Large intestine (tissue), 12 donors: ENCODE measurements around the gene RNF167. TPM values are rescaled to one million over a fixed set of nuclear protein-coding genes. Genes with fewer than 3 reads are reported as not detected.

Source experiments
- DNase-seq, 2 donors: peaks; one replicate each; pipeline versions ENCODE4 v3.0.0 to v3.0.0-alpha.2; 2013
- H3K27ac ChIP-seq: one replicate; pipeline ENCODE4 v1.5.1; 2013; ENCODE audit warnings: low read length
- H3K27me3 ChIP-seq: 2 replicates; pipeline ENCODE4 v1.6.1; 2013; ENCODE audit warnings: low read length; ENCODE audit not compliant: control insufficient read depth, insufficient read depth
- H3K36me3 ChIP-seq: 2 replicates; pipeline ENCODE4 v1.6.1; 2013; ENCODE audit warnings: low read length; ENCODE audit not compliant: control insufficient read depth, insufficient read depth
- H3K4me1 ChIP-seq: one replicate; pipeline ENCODE4 v1.6.1; 2013; ENCODE audit warnings: low read length; ENCODE audit not compliant: control insufficient read depth, insufficient read depth
- H3K4me3 ChIP-seq: one replicate; pipeline ENCODE4 v1.5.1; 2013; ENCODE audit warnings: low read length
- H3K9me3 ChIP-seq: one replicate; pipeline ENCODE4 v1.6.1; 2013; ENCODE audit warnings: mild to moderate bottlenecking, low read depth, low read length, moderate library complexity; ENCODE audit not compliant: control insufficient read depth
- WGBS: methylation state at CpG from one replicate; pipeline ENCODE4 v1.1.5; 2013; ENCODE audit warnings: low lambda C conversion rate; ENCODE audit not compliant: insufficient coverage; 5-methylcytosine and 5-hydroxymethylcytosine counted together
- long read RNA-seq, 11 donors: transcript quantifications; one replicate each; lab custom pipeline, GENCODE V29; 2026
- polyA plus RNA-seq: library from polyadenylated mRNA; unstranded; fragments of 120-200 nt; gene quantifications from one replicate; pipeline ENCODE4 v1.2.1, GENCODE V29; 2013

The RNF167 gene
- 117 TPM for polyA plus RNA-seq
- long read RNA-seq, donor 1, transcript RNF167-211 (9 exons, 1,757 nt), result major isoform, 7 of 23 reads
- long read RNA-seq, donor 1, transcript RNF167-201 (10 exons, 1,915 nt), result minor isoform, 5 of 23 reads
- long read RNA-seq, donor 1, partial matches to known transcripts, result 9 of 23 reads
- long read RNA-seq, donor 1, other reads (novel, unspliced or antisense), result 0 of 23 reads
- long read RNA-seq, donor 2, transcript RNF167-211 (9 exons, 1,757 nt), result major isoform, 20 of 40 reads
- long read RNA-seq, donor 2, partial matches to known transcripts, result 5 of 40 reads
- long read RNA-seq, donor 2, other reads (novel, unspliced or antisense), result 6 of 40 reads
- long read RNA-seq, donor 3, result 0 reads
- long read RNA-seq, donor 4, partial matches to known transcripts, result 0 of 5 reads
- long read RNA-seq, donor 4, other reads (novel, unspliced or antisense), result 0 of 5 reads
- long read RNA-seq, donor 5, transcript RNF167-211 (9 exons, 1,757 nt), result major isoform, 7 of 14 reads
- long read RNA-seq, donor 5, partial matches to known transcripts, result 5 of 14 reads
- long read RNA-seq, donor 5, other reads (novel, unspliced or antisense), result 0 of 14 reads
- long read RNA-seq, donor 6, transcript RNF167-211 (9 exons, 1,757 nt), result major isoform, 11 of 2,371 reads
- long read RNA-seq, donor 6, transcript RNF167-213 (3 exons, 619 nt), result minor isoform, 7 of 2,371 reads
- long read RNA-seq, donor 6, partial matches to known transcripts, result 2,287 of 2,371 reads
- long read RNA-seq, donor 6, other reads (novel, unspliced or antisense), result 64 of 2,371 reads
- long read RNA-seq, donor 7, partial matches to known transcripts, result 14 of 19 reads
- long read RNA-seq, donor 7, other reads (novel, unspliced or antisense), result 0 of 19 reads
- long read RNA-seq, donor 8, transcript RNF167-211 (9 exons, 1,757 nt), result major isoform, 24 of 2,087 reads
- long read RNA-seq, donor 8, transcript RNF167-201 (10 exons, 1,915 nt), result minor isoform, 7 of 2,087 reads
- long read RNA-seq, donor 8, partial matches to known transcripts, result 2,010 of 2,087 reads
- long read RNA-seq, donor 8, other reads (novel, unspliced or antisense), result 35 of 2,087 reads
- long read RNA-seq, donor 9, transcript RNF167-201 (10 exons, 1,915 nt), result minor isoform, 8 of 56 reads
- long read RNA-seq, donor 9, transcript RNF167-211 (9 exons, 1,757 nt), result major isoform, 12 of 56 reads
- long read RNA-seq, donor 9, partial matches to known transcripts, result 32 of 56 reads
- long read RNA-seq, donor 9, other reads (novel, unspliced or antisense), result 0 of 56 reads
- long read RNA-seq, donor 10, transcript RNF167-211 (9 exons, 1,757 nt), result major isoform, 9 of 30 reads
- long read RNA-seq, donor 10, partial matches to known transcripts, result 8 of 30 reads
- long read RNA-seq, donor 10, other reads (novel, unspliced or antisense), result 0 of 30 reads
- long read RNA-seq, donor 11, transcript RNF167-213 (3 exons, 619 nt), result minor isoform, 5 of 35 reads
- long read RNA-seq, donor 11, transcript RNF167-211 (9 exons, 1,757 nt), result major isoform, 10 of 35 reads
- long read RNA-seq, donor 11, partial matches to known transcripts, result 13 of 35 reads
- long read RNA-seq, donor 11, other reads (novel, unspliced or antisense), result 0 of 35 reads

- no CpG with 5 or more reads among the region's 72 CpGs for WGBS
These were observed at the start of gene RNF167, which contains the start of gene SLC25A11 for GRCh38 chr17:4939796-4940554. Gene RNF167 (plus strand): TSS chr17:4940268. CDS start chr17:4940910, 642 bp downstream. Gene SLC25A11 (minus strand): TSS chr17:4940046. CDS start chr17:4939910, 136 bp downstream.

GRCh38 chr17:4891411-4892410, 48.4 kb upstream of the RNF167 start:
- peaks cover 8% of the 10 kb centered on the region for H3K4me1 ChIP-seq
- H3K9me3 ChIP-seq, result no peaks in the 10 kb centered on the region
- no peak overlapping the region for H3K4me3 ChIP-seq
- no peaks in the 10 kb centered on the region for H3K27me3 ChIP-seq
- 100% methylated on average over 2 of the region's 42 CpGs for WGBS
- DNase-seq, result no peak
- H3K27ac ChIP-seq, result no peak overlapping the region
- peaks cover 91% of the 10 kb centered on the region for H3K36me3 ChIP-seq

More at GRCh38 chr17:4939796-4940554, at the start of gene RNF167, which contains the start of gene SLC25A11:
- Histone ChIP-seq H3K4me3 (peak within 1 kb of the TSS; percentile 83), H3K27me3 (no peaks in the 10 kb centered on the region), H3K27ac (peak within 1 kb of the TSS; percentile 98), H3K4me1 (peaks cover 31% of the 10 kb centered on the region), H3K9me3 (no peaks in the 10 kb centered on the region), H3K36me3 (peaks cover 58% of the 10 kb centered on the region)
- peak; percentile 99 to 100 for DNase-seq

GRCh38 chr17:4892499-4893221, 47.4 kb upstream of the RNF167 start:
- no peak overlapping the region for H3K4me3 ChIP-seq
- H3K36me3 ChIP-seq, result peaks cover 90% of the 10 kb centered on the region
- H3K9me3 ChIP-seq, result no peaks in the 10 kb centered on the region
- no peaks in the 10 kb centered on the region for H3K27me3 ChIP-seq
- DNase-seq, result no peak
- peaks cover 8% of the 10 kb centered on the region for H3K4me1 ChIP-seq
- H3K27ac ChIP-seq, result peak overlapping the region; percentile 65
- WGBS, result no CpG with 5 or more reads among the region's 23 CpGs

- Histone ChIP-seq H3K4me1 (peaks cover 8% of the 10 kb centered on the region), H3K36me3 (peaks cover 86% of the 10 kb centered on the region), H3K27me3 (no peaks in the 10 kb centered on the region), H3K9me3 (no peaks in the 10 kb centered on the region), H3K27ac (peak overlapping the region; percentile 65), H3K4me3 (peak overlapping the region; percentile 19)
- 80% methylated on average over 1 of the region's 18 CpGs for WGBS
- peak; percentile 62 to 67 for DNase-seq
These were observed 46.8 kb upstream of the RNF167 start for GRCh38 chr17:4893272-4893671.

GRCh38 chr17:4893721-4894560, 46.1 kb upstream of the RNF167 start:
- Histone ChIP-seq H3K36me3 (peaks cover 81% of the 10 kb centered on the region), H3K27me3 (peaks cover 2% of the 10 kb centered on the region), H3K27ac (peak overlapping the region; percentile 65), H3K4me3 (peak overlapping the region; percentile 19), H3K4me1 (peaks cover 13% of the 10 kb centered on the region), H3K9me3 (no peaks in the 10 kb centered on the region)
- DNase-seq, result no peak
- WGBS, result no CpG with 5 or more reads among the region's 31 CpGs

GRCh38 chr17:4895121-4895520, 44.9 kb upstream of the RNF167 start:
- Histone ChIP-seq H3K36me3 (peaks cover 75% of the 10 kb centered on the region), H3K27me3 (peaks cover 13% of the 10 kb centered on the region), H3K4me1 (peaks cover 20% of the 10 kb centered on the region), H3K27ac (no peak overlapping the region), H3K9me3 (peaks cover 2% of the 10 kb centered on the region), H3K4me3 (no peak overlapping the region)
- no peak for DNase-seq
- WGBS, result no CpG with 5 or more reads among the region's 13 CpGs

- Histone ChIP-seq H3K9me3 (peaks cover 8% of the 10 kb centered on the region), H3K27me3 (peaks cover 19% of the 10 kb centered on the region), H3K36me3 (peaks cover 69% of the 10 kb centered on the region), H3K4me3 (no peak overlapping the region), H3K27ac (no peak overlapping the region), H3K4me1 (peaks cover 27% of the 10 kb centered on the region)
- DNase-seq, result no peak
- no CpG with 5 or more reads among the region's 27 CpGs for WGBS
These were observed 44.3 kb upstream of the RNF167 start for GRCh38 chr17:4895657-4896331.
